ENCODE data around the gene VWF. TPM values are rescaled to one million over a fixed set of nuclear protein-coding genes. Genes with fewer than 3 reads are reported as not detected.

Gene VWF
- total RNA-seq, 2 donors from 2014 or later = 248 to 476 TPM

DNA sequence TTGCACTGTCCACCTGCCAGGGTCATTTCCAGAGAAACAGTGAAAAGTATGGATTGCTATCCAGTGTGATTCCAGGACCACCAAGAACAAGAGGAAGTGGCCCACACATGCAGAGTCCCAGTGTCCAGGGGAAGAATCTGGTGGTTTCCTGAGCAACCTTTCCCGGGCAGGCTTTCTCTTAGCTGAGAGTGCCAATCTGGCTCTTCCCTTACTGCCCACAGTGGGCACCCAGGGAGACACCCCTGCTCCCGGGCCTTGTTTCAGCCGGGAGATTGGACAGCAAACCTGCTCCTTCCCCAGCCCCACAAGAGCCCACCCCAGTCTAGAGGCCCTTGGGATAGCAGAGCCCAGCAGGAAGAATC is 62.1 kb downstream of the VWF start:
- peaks cover 32% of the 10 kb centered on the region for H3K4me1 Mint-ChIP-seq
- DNase-seq = no peak
- no peak overlapping the region for H3K27ac ChIP-seq (ENCODE audit: low read depth, low read length)
- no peaks in the 10 kb centered on the region for H3K27me3 ChIP-seq (ENCODE audit: control insufficient read depth, insufficient read depth, low read length, poor library complexity, severe bottlenecking)
- 84% methylated on average over 3 of the region's 3 CpGs; no CpG with 5 or more reads in 1 of the 2 experiments for WGBS, 2 experiments (ENCODE audit: insufficient coverage in 1 of 2, insufficient read length in 1 of 2)
- H3K9me3 ChIP-seq (ENCODE audit: control insufficient read depth, low read length) = no peaks in the 10 kb centered on the region
- H3K27me3 Mint-ChIP-seq (ENCODE audit: insufficient read depth) = peaks cover 1% of the 10 kb centered on the region
- H3K4me1 ChIP-seq (ENCODE audit: control insufficient read depth, insufficient read depth, low read length) = peaks cover 11% of the 10 kb centered on the region
- TF ChIP-seq CTCF (conservative IDR thresholded peaks at IDR 0.05) = no peak
- peaks cover 82% of the 10 kb centered on the region for H3K36me3 Mint-ChIP-seq (ENCODE audit: low read depth)
- no peak overlapping the region for H3K4me3 Mint-ChIP-seq
- no peak overlapping the region for H3K9ac ChIP-seq (ENCODE audit: extremely low read depth, low read length, poor library complexity, severe bottlenecking)
- H3K36me3 ChIP-seq (ENCODE audit: control insufficient read depth, insufficient read depth, low read length) = peaks cover 45% of the 10 kb centered on the region
- H3K9me3 Mint-ChIP-seq = no peaks in the 10 kb centered on the region
- no peak overlapping the region for H3K4me3 ChIP-seq (ENCODE audit: low read length)
- H3K27ac Mint-ChIP-seq = no peak overlapping the region

- Histone ChIP-seq H3K27ac (ENCODE audit: low read depth, low read length) (no peak overlapping the region), H3K9me3 (ENCODE audit: control insufficient read depth, low read length) (no peaks in the 10 kb centered on the region), H3K9ac (ENCODE audit: extremely low read depth, low read length, poor library complexity, severe bottlenecking) (no peak overlapping the region), H3K4me3 (ENCODE audit: low read length) (no peak overlapping the region), H3K4me1 (ENCODE audit: control insufficient read depth, insufficient read depth, low read length) (peaks cover 11% of the 10 kb centered on the region), H3K27me3 (ENCODE audit: control insufficient read depth, insufficient read depth, low read length, poor library complexity, severe bottlenecking) (no peaks in the 10 kb centered on the region), H3K36me3 (ENCODE audit: control insufficient read depth, insufficient read depth, low read length) (peaks cover 43% of the 10 kb centered on the region)
- WGBS, 2 experiments (ENCODE audit: insufficient coverage in 1 of 2, insufficient read length in 1 of 2) = 93 to 100% methylated on average over 2 to 3 of the region's 3 CpGs
- Mint-ChIP-seq H3K4me1 (peaks cover 36% of the 10 kb centered on the region), H3K27me3 (ENCODE audit: insufficient read depth) (peaks cover 1% of the 10 kb centered on the region), H3K9me3 (no peaks in the 10 kb centered on the region), H3K36me3 (ENCODE audit: low read depth) (peaks cover 80% of the 10 kb centered on the region), H3K27ac (no peak overlapping the region), H3K4me3 (no peak overlapping the region)
- no peak for DNase-seq
- no peak for TF ChIP-seq CTCF (conservative IDR thresholded peaks at IDR 0.05)
These were observed 62.8 kb downstream of the VWF start for GRCh38 chr12:6061660-6062059.

GRCh38 chr12:6059860-6060565 is 64.5 kb downstream of the VWF start:
- peaks cover 79% of the 10 kb centered on the region for H3K36me3 Mint-ChIP-seq (ENCODE audit: low read depth)
- DNase-seq = peak; percentile 53
- H3K9me3 ChIP-seq (ENCODE audit: control insufficient read depth, low read length) = no peaks in the 10 kb centered on the region
- WGBS, 2 experiments (ENCODE audit: insufficient coverage in 1 of 2, insufficient read length in 1 of 2) = 88 to 89% methylated on average over 8 to 14 of the region's 14 CpGs
- TF ChIP-seq CTCF (conservative IDR thresholded peaks at IDR 0.05) = no peak
- H3K27ac Mint-ChIP-seq = no peak overlapping the region
- peaks cover 37% of the 10 kb centered on the region for H3K4me1 Mint-ChIP-seq
- no peaks in the 10 kb centered on the region for H3K27me3 ChIP-seq (ENCODE audit: control insufficient read depth, insufficient read depth, low read length, poor library complexity, severe bottlenecking)
- H3K4me3 Mint-ChIP-seq = no peak overlapping the region
- no peak overlapping the region for H3K27ac ChIP-seq (ENCODE audit: low read depth, low read length)
- H3K27me3 Mint-ChIP-seq (ENCODE audit: insufficient read depth) = peaks cover 10% of the 10 kb centered on the region
- H3K4me1 ChIP-seq (ENCODE audit: control insufficient read depth, insufficient read depth, low read length) = peaks cover 11% of the 10 kb centered on the region
- H3K9ac ChIP-seq (ENCODE audit: extremely low read depth, low read length, poor library complexity, severe bottlenecking) = no peak overlapping the region
- no peaks in the 10 kb centered on the region for H3K9me3 Mint-ChIP-seq
- peaks cover 40% of the 10 kb centered on the region for H3K36me3 ChIP-seq (ENCODE audit: control insufficient read depth, insufficient read depth, low read length)
- H3K4me3 ChIP-seq (ENCODE audit: low read length) = no peak overlapping the region
